ENCODE results near the gene DCTN3.

DNA sequence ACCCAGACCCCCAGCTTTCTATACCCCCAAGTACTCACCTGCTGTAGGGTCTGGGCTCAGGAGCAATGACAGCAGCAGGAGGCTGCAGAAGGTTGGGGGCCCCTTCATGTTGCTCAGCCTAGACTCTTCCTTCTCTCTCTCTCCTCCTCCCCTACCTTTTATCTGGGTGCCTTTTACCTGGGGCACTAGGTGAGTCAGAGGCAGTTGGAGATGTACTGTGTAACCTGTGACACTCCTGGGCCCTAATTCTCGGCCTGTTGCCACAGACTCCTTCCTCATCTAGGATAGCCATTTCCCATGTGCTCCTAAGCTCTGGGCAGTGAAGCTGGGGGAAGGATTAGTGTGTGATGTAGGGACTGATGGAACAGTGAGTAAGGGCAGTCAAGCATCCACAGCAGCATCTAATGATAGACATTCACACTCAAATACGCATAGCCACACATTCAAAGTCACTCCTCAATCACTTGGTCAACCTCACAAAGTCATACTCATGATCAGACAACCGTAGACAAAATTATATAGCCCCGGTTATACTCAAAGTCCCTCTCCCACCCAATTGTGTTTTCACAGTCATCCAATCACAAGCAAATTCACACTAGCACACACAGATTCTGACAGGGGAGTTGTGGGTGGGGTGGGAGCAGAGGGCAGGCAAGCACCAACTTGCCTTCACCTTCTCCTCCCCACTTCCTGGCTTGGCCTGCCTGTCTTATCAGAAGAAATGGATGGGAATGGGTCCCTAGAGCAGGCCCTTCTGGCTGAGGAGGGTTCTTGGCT, 42.4 kb upstream of the DCTN3 start, which contains the start of gene CCL27:
- TF ChIP-seq GATA2 (IDR thresholded peaks at IDR 0.05; ENCODE audit: low read depth, low read length) (no peak), GATA3 (IDR thresholded peaks at IDR 0.05; ENCODE audit: low read depth, low read length) (no peak)
